ENCODE measurements around the gene NFIA. TPM values are rescaled to one million over a fixed set of nuclear protein-coding genes. Genes with fewer than 3 reads are reported as not detected.

Gene NFIA
- total and polyA plus RNA-seq, 2 donors (not counting 1 experiment from before 2014, with no cell fraction given): 0.28 to 0.54 TPM

GRCh38 chr1:61379693-61380092 is 297.3 kb downstream of the NFIA start:
- CTCF ChIA-PET: no interaction called here
- no peaks in the 10 kb centered on the region for H3K27me3 ChIP-seq (replicated peaks in 1 of 4; ENCODE audit: control extremely low read depth in 1 of 4, control insufficient read depth in 3 of 4, insufficient read depth in 4 of 4, low read length in 3 of 4)

GRCh38 chr1:61380561-61380960 is 298.2 kb downstream of the NFIA start:
- H3K9me3 ChIP-seq (ENCODE audit: control extremely low read depth in 1 of 3, control insufficient read depth in 2 of 3, insufficient read depth in 1 of 3, low read length in 2 of 3): no peaks in the 10 kb centered on the region
- H3K4me2 ChIP-seq (replicated peaks; ENCODE audit: low read depth, low read length, poor library complexity, severe bottlenecking): no peak overlapping the region
- no peaks in the 10 kb centered on the region for H3K79me2 ChIP-seq (ENCODE audit: control insufficient read depth, insufficient read depth, low read length)
- no peak overlapping the region for H3K27ac Mint-ChIP-seq
- no peak for DNase-seq
- POLR2A ChIA-PET: no interaction called here
- no peak overlapping the region for H3K4me3 Mint-ChIP-seq
- no peaks in the 10 kb centered on the region for H3K4me1 Mint-ChIP-seq
- peaks cover 3% of the 10 kb centered on the region for H3K27me3 Mint-ChIP-seq
- H3K4me3 ChIP-seq (ENCODE audit: control extremely low read depth in 1 of 5, extremely low read depth in 1 of 5, insufficient read depth in 1 of 5, low read depth in 2 of 5, low read length in 4 of 5): no peak overlapping the region
- no peaks in the 10 kb centered on the region for H4K20me1 ChIP-seq (ENCODE audit: control insufficient read depth, insufficient read depth, low read length, poor library complexity, severe bottlenecking)
- H3K4me1 ChIP-seq (ENCODE audit: control insufficient read depth in 2 of 2, insufficient read depth in 2 of 2, low read length in 2 of 2): no peaks in the 10 kb centered on the region
- no peak overlapping the region for H3K27ac ChIP-seq (ENCODE audit: low read length in 2 of 2)
- no peaks in the 10 kb centered on the region for H3K36me3 ChIP-seq (replicated peaks in 1 of 2; ENCODE audit: control extremely low read depth in 1 of 2, control insufficient read depth in 1 of 2, extremely low read depth in 1 of 2, insufficient read depth in 2 of 2, low read length in 1 of 2)
- H3K9me3 Mint-ChIP-seq (ENCODE audit: insufficient read depth): no peaks in the 10 kb centered on the region
- no peak for TF ChIP-seq EZH2 (IDR thresholded peaks at IDR 0.05; ENCODE audit: borderline replicate concordance, insufficient read depth, low read depth, low read length, poor library complexity, severe bottlenecking)
- TF ChIP-seq CTCF (IDR thresholded peaks at IDR 0.05): no peak
- no CpG with 5 or more reads among the region's 3 CpGs for WGBS (ENCODE audit: insufficient coverage)
- CTCF ChIA-PET: no interaction called here
- intact Hi-C loops (cut with micrococcal nuclease): no loop called here
- no peaks in the 10 kb centered on the region for H3K27me3 ChIP-seq (replicated peaks in 1 of 4; ENCODE audit: control extremely low read depth in 1 of 4, control insufficient read depth in 3 of 4, insufficient read depth in 4 of 4, low read length in 3 of 4)
- H2AFZ ChIP-seq (ENCODE audit: insufficient read depth, low read depth, low read length, poor library complexity, severe bottlenecking): no peak overlapping the region
- H3K9ac ChIP-seq (ENCODE audit: low read length): no peak overlapping the region
- ATAC-seq (ENCODE audit: low read depth): no peak

More at GRCh38 chr1:61379693-61380092, 297.3 kb downstream of the NFIA start:
- H3K4me2 ChIP-seq (replicated peaks; ENCODE audit: low read depth, low read length, poor library complexity, severe bottlenecking): no peak overlapping the region
- H3K4me1 ChIP-seq (ENCODE audit: control insufficient read depth in 2 of 2, insufficient read depth in 2 of 2, low read length in 2 of 2): no peaks in the 10 kb centered on the region
- H3K9me3 Mint-ChIP-seq (ENCODE audit: insufficient read depth): no peaks in the 10 kb centered on the region
- H3K36me3 ChIP-seq (replicated peaks in 1 of 2; ENCODE audit: control extremely low read depth in 1 of 2, control insufficient read depth in 1 of 2, extremely low read depth in 1 of 2, insufficient read depth in 2 of 2, low read length in 1 of 2): no peaks in the 10 kb centered on the region
- POLR2A ChIA-PET: no interaction called here
- peaks cover 3% of the 10 kb centered on the region for H3K27me3 Mint-ChIP-seq
- TF ChIP-seq EZH2 (IDR thresholded peaks at IDR 0.05; ENCODE audit: borderline replicate concordance, insufficient read depth, low read depth, low read length, poor library complexity, severe bottlenecking) (no peak), CTCF (IDR thresholded peaks at IDR 0.05) (no peak)
- no peak overlapping the region for H3K4me3 Mint-ChIP-seq
- ATAC-seq (ENCODE audit: low read depth) (no peak), DNase-seq (no peak)
- H3K4me1 Mint-ChIP-seq: no peaks in the 10 kb centered on the region
- intact Hi-C loops (cut with micrococcal nuclease): no loop called here
- no peak overlapping the region for H3K4me3 ChIP-seq (ENCODE audit: control extremely low read depth in 1 of 5, extremely low read depth in 1 of 5, insufficient read depth in 1 of 5, low read depth in 2 of 5, low read length in 4 of 5)
- H3K79me2 ChIP-seq (ENCODE audit: control insufficient read depth, insufficient read depth, low read length): no peaks in the 10 kb centered on the region
- no peak overlapping the region for H2AFZ ChIP-seq (ENCODE audit: insufficient read depth, low read depth, low read length, poor library complexity, severe bottlenecking)
- WGBS (ENCODE audit: insufficient coverage): no CpG with 5 or more reads among the region's 2 CpGs
- no peak overlapping the region for H3K27ac ChIP-seq (ENCODE audit: low read length in 2 of 2)
- H3K9ac ChIP-seq (ENCODE audit: low read length): no peak overlapping the region
- H4K20me1 ChIP-seq (ENCODE audit: control insufficient read depth, insufficient read depth, low read length, poor library complexity, severe bottlenecking): no peaks in the 10 kb centered on the region
- no peaks in the 10 kb centered on the region for H3K9me3 ChIP-seq (ENCODE audit: control extremely low read depth in 1 of 3, control insufficient read depth in 2 of 3, insufficient read depth in 1 of 3, low read length in 2 of 3)
- no peak overlapping the region for H3K27ac Mint-ChIP-seq

Data from B cell (primary cell).